ENCODE data around the gene SLC23A2.

DNA sequence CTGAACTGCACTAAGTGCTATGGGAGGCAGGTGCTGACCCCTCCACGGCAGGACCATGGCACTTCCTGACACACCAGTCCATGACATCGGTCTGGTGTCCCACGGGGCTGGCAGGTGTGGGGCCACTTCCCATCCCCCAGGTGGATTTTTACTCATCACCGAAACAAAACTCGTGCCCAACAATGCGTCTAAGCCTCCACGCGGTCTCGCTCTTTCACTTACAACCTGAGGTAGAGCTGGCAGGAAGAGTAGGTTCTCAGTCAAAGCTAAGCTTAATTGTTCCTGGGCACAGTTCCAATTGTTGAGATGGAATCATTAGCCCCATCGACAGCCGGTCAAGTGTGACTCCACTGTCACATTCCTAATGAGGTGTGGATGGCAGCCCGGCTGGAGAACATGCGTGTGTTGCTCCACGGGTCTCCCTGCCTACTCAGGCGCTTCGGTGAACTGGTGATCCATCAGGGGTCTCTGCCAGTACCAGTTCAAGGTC is 125.7 kb downstream of the SLC23A2 start:
- TF ChIP-seq, protein P1, sequence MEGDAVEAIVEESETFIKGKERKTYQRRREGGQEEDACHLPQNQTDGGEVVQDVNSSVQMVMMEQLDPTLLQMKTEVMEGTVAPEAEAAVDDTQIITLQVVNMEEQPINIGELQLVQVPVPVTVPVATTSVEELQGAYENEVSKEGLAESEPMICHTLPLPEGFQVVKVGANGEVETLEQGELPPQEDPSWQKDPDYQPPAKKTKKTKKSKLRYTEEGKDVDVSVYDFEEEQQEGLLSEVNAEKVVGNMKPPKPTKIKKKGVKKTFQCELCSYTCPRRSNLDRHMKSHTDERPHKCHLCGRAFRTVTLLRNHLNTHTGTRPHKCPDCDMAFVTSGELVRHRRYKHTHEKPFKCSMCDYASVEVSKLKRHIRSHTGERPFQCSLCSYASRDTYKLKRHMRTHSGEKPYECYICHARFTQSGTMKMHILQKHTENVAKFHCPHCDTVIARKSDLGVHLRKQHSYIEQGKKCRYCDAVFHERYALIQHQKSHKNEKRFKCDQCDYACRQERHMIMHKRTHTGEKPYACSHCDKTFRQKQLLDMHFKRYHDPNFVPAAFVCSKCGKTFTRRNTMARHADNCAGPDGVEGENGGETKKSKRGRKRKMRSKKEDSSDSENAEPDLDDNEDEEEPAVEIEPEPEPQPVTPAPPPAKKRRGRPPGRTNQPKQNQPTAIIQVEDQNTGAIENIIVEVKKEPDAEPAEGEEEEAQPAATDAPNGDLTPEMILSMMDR (IDR thresholded peaks at IDR 0.05; ENCODE audit: low read depth, low read length), result no peak
- TF ChIP-seq EZH2phosphoT487 (IDR thresholded peaks at IDR 0.05; ENCODE audit: low read depth), result no peak
